ENCODE results near the gene RHBDL3.

GRCh38 chr17:32223703-32224102, 41.9 kb upstream of the RHBDL3 start:
- TF ChIP-seq POLR2A (IDR thresholded peaks at IDR 0.05; ENCODE audit: low read depth, low read length) (no peak), POLR2AphosphoS5 (IDR thresholded peaks at IDR 0.05; ENCODE audit: low read depth, low read length) (no peak)
